GM18951 (cell line): ENCODE data around the gene SCN1A.

Experiments
- POLR2A ChIP-seq: IDR thresholded peaks from 4 replicates; pipeline ENCODE4 v1.6.1; 2011; ENCODE audit warnings: mild to moderate bottlenecking; ENCODE audit not compliant: insufficient read length, insufficient read depth; ENCODE audit errors: extremely low read depth
- in situ Hi-C: fragments of 300-500 bp; cut with MboI; formaldehyde crosslinking; loops from one replicate; pipeline ENCODE4 v1.12.0; 2022; ENCODE audit warnings: low sequenced_read_pairs, mixed read lengths, inconsistent platforms; ENCODE audit not compliant: unreplicated experiment

SCN1A gene

GRCh38 chr2:166127217-166128155 is at the start of gene SCN1A:
SCN1A (minus strand) TSS chr2:166128020; CDS start chr2:166073621, 54,399 bp downstream.
- in situ Hi-C loops, result no loop called here
- no peak for TF ChIP-seq POLR2A

GRCh38 chr2:166173263-166173662 is 45.4 kb upstream of the SCN1A start:
- in situ Hi-C loops, result no loop called here
- TF ChIP-seq POLR2A, result no peak

GRCh38 chr2:166171216-166171615 is 43.4 kb upstream of the SCN1A start:
- no peak for TF ChIP-seq POLR2A
- in situ Hi-C loops, result no loop called here

GRCh38 chr2:166170356-166170755 is 42.5 kb upstream of the SCN1A start:
- no peak for TF ChIP-seq POLR2A
- in situ Hi-C loops, result no loop called here

- no peak for TF ChIP-seq POLR2A
- in situ Hi-C loops, result no loop called here
Measured at GRCh38 chr2:166167449-166167848, 39.6 kb upstream of the SCN1A start.

GRCh38 chr2:166163775-166164174 is 36.0 kb upstream of the SCN1A start:
- TF ChIP-seq POLR2A, result no peak
- in situ Hi-C loops, result no loop called here

GRCh38 chr2:166158546-166158945 is 30.7 kb upstream of the SCN1A start:
- TF ChIP-seq POLR2A, result no peak
- in situ Hi-C loops, result no loop called here

GRCh38 chr2:166157578-166157977 is 29.8 kb upstream of the SCN1A start:
- TF ChIP-seq POLR2A, result no peak

GRCh38 chr2:166156985-166157490 is 29.2 kb upstream of the SCN1A start:
- in situ Hi-C loops, result no loop called here
- no peak for TF ChIP-seq POLR2A

More at GRCh38 chr2:166157578-166157977, 29.8 kb upstream of the SCN1A start:
- in situ Hi-C loops, result no loop called here

- TF ChIP-seq POLR2A, result no peak
- in situ Hi-C loops, result no loop called here
Measured at GRCh38 chr2:166155589-166155988, 27.8 kb upstream of the SCN1A start.

GRCh38 chr2:166154685-166155338 is 27.0 kb upstream of the SCN1A start:
- in situ Hi-C loops, result no loop called here
- no peak for TF ChIP-seq POLR2A

- TF ChIP-seq POLR2A, result no peak
- in situ Hi-C loops, result no loop called here
Measured at GRCh38 chr2:166152064-166152463, 24.2 kb upstream of the SCN1A start.
